Fibroblast of the aortic adventitia (primary cell): ENCODE results near the gene AGPAT3. TPM values are rescaled to one million over a fixed set of nuclear protein-coding genes. Genes with fewer than 3 reads are reported as not detected.

ENCODE experiments used
- DNase-seq: peaks from one replicate; pipeline ENCODE4 v3.0.0-alpha.2; 2010; ENCODE audit warnings: low read depth
- H3K4me3 ChIP-seq: 2 replicates; pipeline ENCODE4 v1.5.1; 2011; ENCODE audit warnings: low read depth, mild to moderate bottlenecking, control low read depth, low read length, moderate library complexity
- total RNA-seq: library from RNA; depleted of rRNA; stranded (reverse); fragments of >200 nt; gene quantifications from 2 replicates; pipeline ENCODE4 v1.2.3, GENCODE V29; 2012; ENCODE audit warnings: low replicate concordance
- TF ChIP-seq, protein P1 (sequence below): IDR thresholded peaks from 2 replicates; pipeline ENCODE4 v1.5.1; 2011; ENCODE audit warnings: mild to moderate bottlenecking, low read length, control low read depth, inconsistent platforms; ENCODE audit not compliant: insufficient read depth

AGPAT3 gene
- total RNA-seq, 1 donor = 29.0 TPM

DNA sequence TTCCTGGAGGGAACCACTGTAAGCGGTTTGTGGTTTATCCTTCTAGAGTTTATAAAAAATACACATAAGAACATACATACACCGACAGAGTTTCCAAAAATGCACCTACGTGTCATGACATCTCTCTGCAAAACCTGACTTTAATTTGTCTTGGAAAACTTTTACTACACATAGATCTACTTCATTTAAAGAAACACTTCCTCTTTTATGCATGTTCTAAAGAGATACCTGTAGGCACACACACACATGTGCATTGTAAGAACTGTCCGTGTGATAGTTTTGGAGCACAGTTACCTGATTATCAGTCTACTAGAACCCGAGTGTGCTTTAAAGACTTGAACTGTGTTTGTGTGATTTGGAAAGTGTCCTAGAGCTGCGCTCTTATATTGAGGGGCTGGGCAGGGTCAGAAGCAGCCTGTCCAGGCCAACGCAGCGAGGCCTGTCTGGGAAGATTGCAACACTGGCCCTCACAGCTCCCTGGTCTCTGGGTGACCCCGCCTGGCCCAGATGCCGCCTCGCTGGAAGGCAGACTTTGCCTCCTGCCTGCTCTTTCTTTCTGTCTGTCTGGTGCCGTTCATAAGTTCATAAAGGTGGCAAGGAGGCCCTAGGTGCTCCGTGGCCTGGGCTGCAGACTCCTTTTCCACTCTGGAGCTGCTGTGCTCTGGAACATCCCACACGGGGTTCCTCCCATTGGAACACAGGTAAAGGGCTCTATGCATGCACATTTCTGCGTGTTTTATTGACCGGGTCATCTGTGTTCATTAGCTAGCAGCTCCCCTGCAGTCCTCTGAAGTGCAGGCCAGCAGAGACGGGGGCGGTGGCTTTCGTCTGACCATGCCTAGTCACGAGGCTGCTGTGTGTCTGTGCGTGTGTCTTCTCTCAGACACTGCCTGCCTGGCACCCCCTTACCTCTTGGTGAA lies 46.3 kb downstream of the AGPAT3 start:
- no peak overlapping the region for H3K4me3 ChIP-seq
- TF ChIP-seq, protein P1, sequence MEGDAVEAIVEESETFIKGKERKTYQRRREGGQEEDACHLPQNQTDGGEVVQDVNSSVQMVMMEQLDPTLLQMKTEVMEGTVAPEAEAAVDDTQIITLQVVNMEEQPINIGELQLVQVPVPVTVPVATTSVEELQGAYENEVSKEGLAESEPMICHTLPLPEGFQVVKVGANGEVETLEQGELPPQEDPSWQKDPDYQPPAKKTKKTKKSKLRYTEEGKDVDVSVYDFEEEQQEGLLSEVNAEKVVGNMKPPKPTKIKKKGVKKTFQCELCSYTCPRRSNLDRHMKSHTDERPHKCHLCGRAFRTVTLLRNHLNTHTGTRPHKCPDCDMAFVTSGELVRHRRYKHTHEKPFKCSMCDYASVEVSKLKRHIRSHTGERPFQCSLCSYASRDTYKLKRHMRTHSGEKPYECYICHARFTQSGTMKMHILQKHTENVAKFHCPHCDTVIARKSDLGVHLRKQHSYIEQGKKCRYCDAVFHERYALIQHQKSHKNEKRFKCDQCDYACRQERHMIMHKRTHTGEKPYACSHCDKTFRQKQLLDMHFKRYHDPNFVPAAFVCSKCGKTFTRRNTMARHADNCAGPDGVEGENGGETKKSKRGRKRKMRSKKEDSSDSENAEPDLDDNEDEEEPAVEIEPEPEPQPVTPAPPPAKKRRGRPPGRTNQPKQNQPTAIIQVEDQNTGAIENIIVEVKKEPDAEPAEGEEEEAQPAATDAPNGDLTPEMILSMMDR = no peak
- DNase-seq = no peak

DNA sequence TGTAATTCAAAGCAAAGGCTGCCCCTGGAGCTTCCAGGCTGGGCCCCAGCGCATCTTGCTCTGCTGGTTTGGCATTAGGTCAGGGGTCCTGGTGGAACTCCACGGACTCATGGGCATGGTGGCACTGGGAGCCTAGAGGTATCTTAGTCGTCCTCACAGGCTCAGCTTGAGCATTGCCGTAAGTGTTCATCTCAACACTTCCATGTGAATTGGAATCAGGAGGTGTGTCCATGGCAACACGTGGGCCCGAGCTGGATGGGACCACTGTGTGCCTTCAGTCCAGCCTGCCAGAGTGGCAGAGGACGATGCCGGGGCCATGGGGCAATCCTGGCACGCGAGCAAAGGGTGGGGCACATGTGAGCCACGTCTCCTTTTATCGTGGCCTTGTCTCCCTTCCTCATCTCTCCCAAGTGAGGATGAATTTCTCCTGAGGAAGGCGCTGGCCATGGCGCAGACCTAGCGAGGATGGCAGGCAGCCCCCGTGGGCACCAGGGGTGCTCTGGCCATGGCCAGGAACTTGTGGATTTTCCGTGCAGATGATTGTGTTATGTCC lies 47.0 kb downstream of the AGPAT3 start:
- no peak overlapping the region for H3K4me3 ChIP-seq
- DNase-seq = no peak
- TF ChIP-seq, protein P1 = no peak

DNA sequence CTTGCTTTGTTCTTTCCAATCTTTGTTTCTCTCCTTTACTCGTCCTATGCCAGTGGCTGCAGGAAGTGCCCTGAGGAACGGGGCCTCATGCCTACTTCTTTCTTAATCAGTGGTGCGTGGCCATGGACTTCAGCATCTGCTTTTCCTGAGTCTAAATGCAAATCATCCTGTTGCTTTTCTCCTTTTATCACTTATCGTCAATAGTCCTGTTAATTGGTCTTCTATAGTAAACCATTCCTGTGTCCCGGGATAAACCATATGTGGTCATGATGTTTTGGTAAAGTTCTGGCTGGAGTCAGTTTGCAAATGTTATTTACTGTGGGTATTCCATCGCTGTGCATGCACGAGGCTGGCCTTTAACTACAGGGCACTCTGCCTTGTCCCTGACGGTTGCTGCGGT lies 47.5 kb downstream of the AGPAT3 start:
- TF ChIP-seq, protein P1 = no peak
- no peak for DNase-seq
- H3K4me3 ChIP-seq = no peak overlapping the region

DNA sequence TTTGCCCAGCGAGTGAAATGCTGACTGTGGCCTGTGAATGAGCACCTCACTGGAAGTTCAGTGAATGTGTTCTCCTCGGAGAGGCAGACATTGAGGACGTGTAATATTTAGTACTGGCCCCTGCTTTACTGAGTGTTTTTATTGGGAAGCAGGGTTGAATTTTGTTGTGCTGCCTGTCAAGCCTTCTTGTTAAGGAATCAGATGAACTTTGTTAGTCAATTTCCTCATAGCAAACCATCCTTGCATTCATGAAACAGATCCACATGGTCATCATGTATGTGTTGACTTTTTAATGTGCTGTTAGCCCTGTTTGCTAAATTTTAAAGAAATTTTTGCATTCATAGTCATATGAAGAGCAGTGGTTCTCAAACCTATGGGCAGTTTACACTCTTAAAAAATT lies 47.9 kb downstream of the AGPAT3 start:
- DNase-seq = no peak
- TF ChIP-seq, protein P1 = no peak
- no peak overlapping the region for H3K4me3 ChIP-seq

DNA sequence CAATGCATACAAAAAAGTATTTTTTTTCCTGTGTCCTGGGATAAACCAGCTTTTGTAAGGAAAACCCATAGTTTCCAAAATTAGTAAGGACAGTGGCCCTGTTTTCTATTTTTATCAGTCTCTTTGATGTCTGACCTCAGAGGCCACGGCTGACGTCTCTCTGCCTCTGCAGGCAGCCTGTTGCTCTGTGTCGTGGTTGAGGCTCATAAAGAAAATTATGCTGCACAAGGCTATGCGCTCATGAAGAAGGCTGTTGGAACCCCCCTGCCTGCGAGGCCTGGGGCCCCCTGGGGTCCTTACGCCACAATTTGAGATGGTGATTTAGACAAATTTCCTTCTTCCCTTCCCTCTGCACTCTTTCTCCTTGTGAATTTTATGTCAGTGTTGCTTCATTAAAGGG lies 48.9 kb downstream of the AGPAT3 start:
- DNase-seq = no peak

DNA sequence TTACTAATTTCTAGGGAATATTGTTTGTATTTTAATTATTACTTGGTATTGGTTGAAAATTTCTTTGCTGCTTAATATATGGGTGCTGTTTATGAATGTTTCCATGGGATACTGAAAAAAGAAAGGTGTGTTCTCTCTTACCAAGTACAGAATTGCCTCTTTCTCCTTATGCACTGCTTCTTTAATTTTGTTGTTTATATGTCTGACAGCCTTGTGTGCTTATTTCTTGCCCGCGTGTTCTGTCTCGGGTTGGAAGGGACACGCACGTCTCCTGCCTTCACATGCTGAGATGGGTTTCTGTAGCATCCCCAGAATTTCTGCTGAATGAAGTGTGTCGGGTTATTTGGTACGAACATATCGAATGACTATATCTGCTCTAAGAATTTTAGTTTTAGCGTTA lies 51.1 kb downstream of the AGPAT3 start:
- TF ChIP-seq, protein P1 = no peak
- no peak overlapping the region for H3K4me3 ChIP-seq
- DNase-seq = no peak

More for the DNA sequence above, 48.9 kb downstream of the AGPAT3 start:
- TF ChIP-seq, protein P1 = no peak
- H3K4me3 ChIP-seq = no peak overlapping the region
